HG03025 (cell line): ENCODE measurements around the gene C5AR1.
"Not testable (repeated sequence)": the region's sequence is repeated elsewhere in the genome, so short reads cannot be mapped to it uniquely, and the experiment has no call there.

Experiments used
- ATAC-seq: cut with Tn5 transposase; IDR thresholded peaks from one replicate; pipeline ENCODE4 v1.9.1; 2021; ENCODE audit warnings: mild to moderate bottlenecking, moderate library complexity; ENCODE audit not compliant: unreplicated experiment, low FRiP score

The C5AR1 gene

DNA sequence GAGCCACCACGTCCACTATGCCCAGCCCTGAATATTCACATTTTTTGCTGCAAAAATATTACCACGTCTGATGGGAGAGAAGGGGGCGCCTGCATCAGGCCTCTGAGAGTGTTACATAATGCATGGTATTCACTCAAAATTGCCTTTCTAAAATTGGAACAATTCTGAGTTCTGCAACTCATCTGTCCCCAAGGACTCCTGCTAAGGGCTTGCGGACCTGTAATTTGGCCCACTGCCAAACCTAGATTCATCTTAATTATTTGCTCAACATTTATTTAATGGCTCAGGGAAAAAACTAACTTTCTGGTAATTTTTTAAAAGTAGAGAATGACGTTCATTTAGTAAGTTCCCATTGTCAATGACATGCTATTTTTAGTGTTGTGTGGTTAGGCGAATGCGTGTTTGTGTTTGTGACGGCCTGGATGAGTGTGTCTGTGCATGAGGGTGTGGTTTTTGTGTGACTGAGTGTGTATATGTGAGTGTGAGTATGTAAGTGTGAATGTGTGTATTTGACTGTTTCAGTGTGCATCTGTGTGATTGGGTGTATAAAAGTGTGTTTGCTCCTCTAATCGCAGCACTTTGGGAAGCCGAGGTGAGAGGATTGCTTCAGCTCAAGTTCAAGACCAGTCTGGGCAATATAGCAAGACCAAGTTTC, 26.1 kb upstream of the C5AR1 start:
- ATAC-seq = no peak

DNA sequence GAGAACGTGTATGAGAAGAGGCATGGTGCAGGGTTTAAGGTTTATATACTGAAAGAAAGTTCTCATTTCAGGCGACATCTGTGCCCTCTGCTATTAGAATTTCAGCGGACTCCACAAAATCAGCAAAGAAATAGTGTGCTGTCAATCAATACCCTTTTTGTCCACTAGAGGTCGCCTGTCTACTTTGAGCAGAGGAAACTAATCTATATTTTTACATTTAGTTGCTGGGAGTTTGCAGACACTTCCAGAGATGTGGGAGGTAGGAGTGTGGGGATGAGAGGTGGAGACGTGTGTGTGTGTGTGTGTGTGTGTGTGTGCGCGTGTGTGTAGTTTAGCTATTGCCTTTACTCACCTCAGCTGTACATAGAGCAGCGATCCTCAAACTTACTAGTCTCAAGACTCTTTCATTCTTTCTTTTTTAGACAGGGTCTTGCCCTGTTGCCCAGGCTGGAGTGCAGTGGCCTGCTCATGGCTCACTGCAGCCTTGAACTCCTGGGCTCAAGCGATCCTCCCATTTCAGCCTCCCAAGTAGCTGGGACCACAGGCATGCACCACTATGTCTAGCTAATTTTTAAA, 25.2 kb upstream of the C5AR1 start:
- no peak for ATAC-seq

DNA sequence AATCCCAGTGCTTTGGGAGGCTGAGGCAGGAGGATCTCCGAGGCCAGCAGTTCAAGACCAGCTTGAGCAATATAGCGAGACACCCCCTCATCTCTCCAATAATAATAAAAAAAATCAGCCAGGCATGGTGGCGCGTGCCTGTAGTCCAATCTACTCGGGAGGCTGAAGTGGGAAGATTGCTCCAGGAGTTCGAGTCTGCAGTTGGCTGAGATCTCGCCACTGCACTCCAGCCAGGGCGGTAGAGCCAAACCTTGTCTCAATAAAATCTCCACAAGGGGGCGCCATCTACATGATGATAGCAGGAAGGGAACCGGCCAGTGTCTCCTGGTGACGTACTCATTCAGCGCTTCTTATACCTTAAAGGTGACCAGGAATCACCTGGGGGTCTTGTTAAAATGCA, 13.6 kb upstream of the C5AR1 start:
- no peak for ATAC-seq

DNA sequence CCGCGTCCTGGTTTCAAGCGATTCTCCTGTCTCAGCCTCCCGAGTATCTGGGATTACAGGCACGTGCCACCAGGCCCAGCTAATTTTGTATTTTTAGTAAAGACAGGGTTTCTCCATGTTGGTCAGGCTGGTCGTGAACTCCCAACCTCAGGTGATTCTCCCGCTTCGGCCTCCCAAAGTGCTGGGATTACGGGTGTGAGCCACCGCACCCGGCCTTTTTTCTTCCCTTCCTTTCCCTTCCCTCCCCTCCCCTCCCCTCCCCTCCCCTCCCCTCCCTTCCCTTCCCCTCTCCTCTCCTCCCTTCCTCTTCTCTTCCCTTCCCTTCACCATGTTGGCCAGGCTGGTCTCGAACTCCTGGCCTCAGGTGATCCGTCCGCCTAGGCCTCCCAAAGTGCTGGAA, 8.8 kb upstream of the C5AR1 start:
- not testable (repeated sequence) for ATAC-seq

DNA sequence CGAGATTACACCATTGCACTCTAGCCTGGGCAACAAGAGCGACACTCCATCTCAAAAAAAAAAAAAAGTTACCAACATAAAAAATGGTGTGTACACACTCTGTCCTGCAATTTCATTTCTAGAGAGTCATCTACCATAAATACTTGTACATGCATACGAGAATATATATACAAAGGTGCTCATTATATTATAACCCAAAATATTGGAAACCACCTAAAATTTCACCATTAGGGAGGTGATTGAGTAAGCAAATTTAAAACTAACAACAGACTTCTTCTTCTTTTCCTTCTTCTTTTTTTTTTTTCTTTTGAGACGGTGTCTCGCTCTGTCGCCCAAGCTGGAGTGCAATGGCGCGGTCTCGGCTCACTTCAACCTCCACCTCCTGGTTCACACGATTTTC, 7.4 kb upstream of the C5AR1 start:
- ATAC-seq = no peak

- ATAC-seq = no peak
Observed at GRCh38 chr19:47303966-47304365, 5.7 kb upstream of the C5AR1 start.

GRCh38 chr19:47305309-47305751, 4.3 kb upstream of the C5AR1 start:
- ATAC-seq = no peak

GRCh38 chr19:47306303-47306702, 3.4 kb upstream of the C5AR1 start:
- ATAC-seq = no peak

DNA sequence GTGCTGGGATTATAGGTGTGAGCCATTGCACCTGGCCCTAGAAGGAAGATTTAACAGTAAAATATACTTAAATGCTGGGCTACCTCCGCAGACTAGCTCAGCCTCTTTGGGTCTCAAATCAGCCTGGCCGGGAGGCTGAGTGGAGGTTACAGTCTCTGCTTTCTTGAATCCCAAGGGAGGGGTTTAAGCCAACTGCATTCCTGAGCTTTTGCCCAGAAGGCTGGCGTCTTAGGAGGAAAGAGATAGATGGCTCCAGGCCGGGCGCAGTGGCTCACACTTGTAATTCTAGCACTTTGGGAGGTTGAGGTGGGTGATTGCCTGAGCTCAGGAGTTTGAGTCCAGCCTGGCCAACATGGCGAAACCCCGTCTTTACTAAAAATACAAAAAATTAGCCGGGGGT, 623 bp upstream of the C5AR1 start:
- no peak for ATAC-seq

DNA sequence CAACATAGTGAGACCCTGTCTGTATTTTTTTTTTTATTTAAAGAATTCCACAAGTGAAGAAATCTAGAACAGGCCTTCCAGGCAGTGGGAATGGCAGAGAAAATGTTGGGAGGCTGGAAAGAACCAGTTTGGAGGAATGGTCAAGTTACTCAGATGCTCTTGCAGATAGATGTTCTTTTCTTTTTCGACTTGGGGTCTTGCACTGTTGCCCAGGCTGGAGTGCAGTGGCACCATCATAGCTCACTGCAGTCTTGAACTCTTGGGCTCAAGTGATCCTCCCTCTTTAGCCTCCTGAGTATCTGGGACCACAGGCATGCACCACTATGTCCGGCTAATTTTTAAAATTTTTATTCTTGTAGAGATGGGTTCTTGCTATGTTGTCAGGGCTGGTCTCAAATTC, 662 bp downstream of the C5AR1 start:
- no peak for ATAC-seq

DNA sequence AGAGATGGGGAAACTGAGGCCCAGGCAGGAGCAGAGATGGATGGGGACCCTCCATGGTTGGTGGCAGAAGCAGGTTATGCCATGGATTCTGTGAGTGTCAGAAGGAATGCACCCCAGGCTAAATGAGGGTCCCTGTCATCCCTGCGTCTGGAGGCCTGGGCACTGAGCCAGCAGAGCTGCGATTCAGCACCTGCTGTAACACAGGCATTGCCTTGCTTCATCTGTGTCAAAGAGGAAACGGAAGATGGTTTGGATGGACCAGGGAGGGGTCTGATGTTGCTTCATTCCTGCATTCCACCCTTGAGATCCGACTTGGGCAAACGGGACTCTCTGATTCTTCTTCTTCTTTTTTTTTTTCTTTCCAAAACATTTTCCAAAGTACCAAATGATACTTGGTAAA, 1.2 kb downstream of the C5AR1 start:
- no peak for ATAC-seq

DNA sequence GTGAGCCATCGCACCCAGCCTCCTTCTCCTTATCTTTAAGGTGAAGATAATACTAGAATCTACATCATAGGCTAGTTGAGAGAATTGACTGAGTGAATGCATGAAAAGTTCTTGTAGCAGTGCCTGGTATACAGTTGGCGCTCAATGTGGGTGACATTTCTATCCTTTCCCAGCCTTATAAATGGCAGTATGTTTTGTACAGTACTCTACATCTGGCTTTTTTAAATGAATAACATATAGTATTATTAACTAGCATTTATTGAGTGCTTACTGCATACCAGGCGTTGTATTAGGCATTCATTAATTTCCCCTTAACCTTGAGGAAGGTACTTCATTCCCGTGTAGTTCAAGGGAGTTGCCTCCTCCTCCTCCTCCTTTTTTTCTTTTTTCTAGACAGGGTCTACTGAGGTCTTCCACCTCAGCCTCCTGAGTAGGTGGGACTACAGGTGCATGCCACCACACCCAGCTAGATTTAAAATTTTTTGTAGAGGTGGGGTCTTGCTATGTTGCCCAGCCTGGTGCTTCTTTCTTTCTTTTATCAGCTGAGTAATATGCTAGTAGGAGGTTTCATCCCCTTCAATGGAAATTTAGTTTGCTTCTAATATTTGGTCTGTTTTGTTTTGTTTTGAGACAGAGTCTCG, 2.8 kb downstream of the C5AR1 start:
- no peak for ATAC-seq

GRCh38 chr19:47313754-47314295, 4.2 kb downstream of the C5AR1 start:
- ATAC-seq = no peak

GRCh38 chr19:47315125-47315821, 5.6 kb downstream of the C5AR1 start:
- no peak for ATAC-seq

GRCh38 chr19:47316513-47316912, 6.9 kb downstream of the C5AR1 start:
- no peak for ATAC-seq

DNA sequence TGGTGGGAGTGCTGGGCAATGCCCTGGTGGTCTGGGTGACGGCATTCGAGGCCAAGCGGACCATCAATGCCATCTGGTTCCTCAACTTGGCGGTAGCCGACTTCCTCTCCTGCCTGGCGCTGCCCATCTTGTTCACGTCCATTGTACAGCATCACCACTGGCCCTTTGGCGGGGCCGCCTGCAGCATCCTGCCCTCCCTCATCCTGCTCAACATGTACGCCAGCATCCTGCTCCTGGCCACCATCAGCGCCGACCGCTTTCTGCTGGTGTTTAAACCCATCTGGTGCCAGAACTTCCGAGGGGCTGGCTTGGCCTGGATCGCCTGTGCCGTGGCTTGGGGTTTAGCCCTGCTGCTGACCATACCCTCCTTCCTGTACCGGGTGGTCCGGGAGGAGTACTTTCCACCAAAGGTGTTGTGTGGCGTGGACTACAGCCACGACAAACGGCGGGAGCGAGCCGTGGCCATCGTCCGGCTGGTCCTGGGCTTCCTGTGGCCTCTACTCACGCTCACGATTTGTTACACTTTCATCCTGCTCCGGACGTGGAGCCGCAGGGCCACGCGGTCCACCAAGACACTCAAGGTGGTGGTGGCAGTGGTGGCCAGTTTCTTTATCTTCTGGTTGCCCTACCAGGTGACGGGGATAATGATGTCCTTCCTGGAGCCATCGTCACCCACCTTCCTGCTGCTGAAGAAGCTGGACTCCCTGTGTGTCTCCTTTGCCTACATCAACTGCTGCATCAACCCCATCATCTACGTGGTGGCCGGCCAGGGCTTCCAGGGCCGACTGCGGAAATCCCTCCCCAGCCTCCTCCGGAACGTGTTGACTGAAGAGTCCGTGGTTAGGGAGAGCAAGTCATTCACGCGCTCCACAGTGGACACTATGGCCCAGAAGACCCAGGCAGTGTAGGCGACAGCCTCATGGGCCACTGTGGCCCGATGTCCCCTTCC, 10.5 kb downstream of the C5AR1 start:
- ATAC-seq = no peak

DNA sequence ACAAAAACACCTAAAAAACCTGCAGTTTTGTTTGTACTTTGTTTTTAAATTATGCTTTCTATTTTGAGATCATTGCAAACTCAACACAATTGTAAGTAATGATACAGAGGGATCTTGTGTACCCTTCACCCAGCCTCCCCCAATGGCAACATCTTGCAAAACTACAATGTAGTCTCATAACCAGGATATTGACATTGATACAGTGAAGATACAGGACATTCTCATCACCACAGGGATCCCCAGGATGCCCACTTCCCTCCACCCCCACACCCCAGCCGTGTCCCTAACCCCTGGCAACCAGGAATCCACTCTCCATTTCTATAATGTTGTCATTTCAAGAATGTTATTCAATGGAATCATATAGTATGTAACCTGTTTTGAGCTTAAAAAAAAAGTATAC, 12.0 kb downstream of the C5AR1 start:
- ATAC-seq = no peak

GRCh38 chr19:47322058-47322457, 12.4 kb downstream of the C5AR1 start:
- no peak for ATAC-seq

GRCh38 chr19:47323409-47323808, 13.7 kb downstream of the C5AR1 start:
- ATAC-seq = no peak

DNA sequence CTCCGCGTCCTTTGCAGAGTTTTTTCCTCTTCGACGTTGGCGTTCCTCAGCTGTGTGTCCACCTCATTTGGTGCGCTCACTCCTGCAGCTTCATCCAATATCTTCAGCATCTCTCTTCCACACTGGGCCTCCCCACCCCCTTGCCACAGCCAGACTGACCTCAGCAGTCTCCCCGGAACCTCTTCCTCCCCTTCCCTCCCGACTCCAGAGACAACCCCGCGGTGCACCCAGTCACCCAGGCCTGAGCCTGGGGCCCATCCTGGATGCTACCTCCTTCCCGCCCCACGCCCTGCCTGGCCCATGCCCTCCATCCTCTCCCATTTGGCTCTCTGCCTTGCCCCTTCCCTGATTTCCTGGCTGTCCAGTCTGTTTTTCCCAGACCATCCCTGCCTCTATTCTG, 14.2 kb downstream of the C5AR1 start:
- ATAC-seq = no peak
